HG03196 (cell line): Measurements from ENCODE around the gene NKAIN2.
"Not testable (repeated sequence)": the region's sequence is repeated elsewhere in the genome, so short reads cannot be mapped to it uniquely, and the experiment has no call there.

Experiments
- ATAC-seq: cut with Tn5 transposase; IDR thresholded peaks from one replicate; pipeline ENCODE4 v1.9.1; 2021; ENCODE audit not compliant: unreplicated experiment

Gene NKAIN2

GRCh38 chr6:124412657-124413056, 609.0 kb downstream of the NKAIN2 start:
- ATAC-seq = not testable (repeated sequence)

DNA sequence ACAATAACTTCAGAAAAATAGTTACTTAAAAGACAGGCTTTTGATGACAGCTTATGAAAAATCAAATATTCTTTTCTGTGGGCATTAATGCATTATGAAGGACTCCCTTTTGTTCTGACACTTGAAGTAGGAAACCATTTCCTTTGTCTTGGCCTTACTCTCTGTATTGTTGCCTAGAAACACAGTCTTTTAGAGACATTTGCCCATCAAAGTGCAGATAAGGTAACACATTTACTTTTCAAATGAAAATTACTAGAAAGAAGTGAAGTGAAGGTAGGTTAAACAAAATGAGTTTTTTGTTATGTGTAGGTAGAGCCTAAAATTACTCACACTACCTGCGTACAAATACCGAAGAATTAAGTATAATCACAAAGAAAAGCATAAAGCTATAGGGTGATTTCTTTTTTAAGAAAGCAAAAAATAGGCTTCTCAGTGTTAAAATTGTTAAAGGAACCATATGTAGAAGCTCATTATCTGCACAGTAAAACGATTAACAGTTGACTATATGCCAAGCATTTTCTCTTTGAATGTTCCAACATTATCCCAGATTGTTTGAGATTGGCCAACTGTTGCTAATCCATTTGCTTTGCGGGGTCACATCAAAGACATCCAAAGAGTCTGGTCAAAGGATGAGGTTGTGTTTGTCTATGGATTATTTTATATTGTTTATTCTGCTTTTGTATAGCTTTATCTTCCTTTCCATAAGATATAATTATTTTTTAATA, 616.6 kb downstream of the NKAIN2 start:
- no peak for ATAC-seq

DNA sequence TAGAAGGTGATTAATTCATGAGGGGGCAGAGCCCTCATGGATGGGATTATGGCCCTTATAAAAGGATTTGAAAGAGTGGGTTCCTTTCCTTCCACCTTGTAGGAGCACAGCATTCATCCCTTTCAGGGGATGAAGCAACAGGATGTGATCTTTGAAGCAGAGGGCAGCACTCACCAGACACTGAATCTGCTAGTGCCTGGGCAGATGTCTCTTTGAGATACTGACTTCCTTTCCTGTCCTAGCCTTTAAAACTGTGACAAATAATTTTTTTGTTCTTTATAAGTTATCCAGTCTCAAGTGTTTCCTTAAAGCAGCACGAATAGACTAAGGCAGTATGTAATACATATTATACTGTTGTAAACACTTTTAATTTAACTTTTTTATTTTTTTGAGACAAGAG, 620.0 kb downstream of the NKAIN2 start:
- ATAC-seq = no peak

- ATAC-seq = no peak
Observed at GRCh38 chr6:124430740-124431318, 627.2 kb downstream of the NKAIN2 start.

DNA sequence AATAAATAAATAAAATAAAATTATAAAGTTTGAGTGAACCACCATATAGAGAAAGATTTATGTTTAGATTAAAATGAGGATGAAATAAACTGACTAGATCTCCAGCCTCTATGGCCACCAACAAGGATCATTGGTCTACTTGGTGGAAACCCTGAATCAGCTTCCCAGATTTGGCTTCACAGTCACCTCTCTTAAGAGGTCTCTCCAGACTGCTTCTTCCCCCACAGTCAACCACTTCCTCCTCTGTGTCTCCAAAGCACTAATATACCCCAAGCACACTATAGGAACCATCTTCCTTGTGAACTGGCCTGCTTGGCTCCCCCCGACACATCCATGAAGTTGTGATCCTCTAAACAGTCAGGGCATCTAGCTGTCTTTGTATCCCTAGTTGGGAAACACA, 629.0 kb downstream of the NKAIN2 start:
- ATAC-seq = no peak

DNA sequence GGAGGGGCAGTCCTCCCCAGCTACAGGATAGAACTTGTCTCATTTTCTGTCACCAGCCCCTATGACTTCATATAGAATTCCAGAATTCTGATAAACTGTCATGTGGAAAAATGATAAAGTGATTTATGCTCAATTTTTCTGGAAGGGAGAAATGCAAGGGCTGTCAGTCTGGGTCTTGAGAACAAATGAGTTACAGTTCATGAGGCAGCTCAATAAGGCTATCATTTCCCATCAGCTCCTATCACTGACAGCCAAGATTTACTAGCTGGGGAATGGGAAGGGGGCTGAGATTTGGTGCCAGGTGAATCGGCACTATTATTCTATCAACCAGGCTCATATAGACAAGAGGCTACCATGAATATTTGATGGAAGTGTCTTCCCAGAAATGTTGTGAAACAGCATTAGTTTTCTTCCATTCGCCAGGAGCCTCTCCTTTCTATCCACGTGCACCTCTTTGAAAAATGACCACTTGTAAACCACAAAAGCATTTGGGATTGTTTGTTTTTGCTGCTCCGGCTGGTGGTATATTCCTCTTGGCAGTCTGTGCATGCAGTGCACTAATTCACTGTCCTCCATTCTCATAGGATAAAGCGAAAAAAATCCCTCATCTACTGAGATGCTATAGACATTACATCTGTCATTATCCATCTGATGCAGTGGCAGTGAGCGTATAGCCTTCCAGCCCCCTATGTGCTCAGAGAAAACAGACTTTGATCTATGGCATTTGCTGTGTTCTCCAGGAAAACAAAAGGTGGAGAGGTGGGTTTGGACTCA, 629.9 kb downstream of the NKAIN2 start:
- ATAC-seq = no peak

DNA sequence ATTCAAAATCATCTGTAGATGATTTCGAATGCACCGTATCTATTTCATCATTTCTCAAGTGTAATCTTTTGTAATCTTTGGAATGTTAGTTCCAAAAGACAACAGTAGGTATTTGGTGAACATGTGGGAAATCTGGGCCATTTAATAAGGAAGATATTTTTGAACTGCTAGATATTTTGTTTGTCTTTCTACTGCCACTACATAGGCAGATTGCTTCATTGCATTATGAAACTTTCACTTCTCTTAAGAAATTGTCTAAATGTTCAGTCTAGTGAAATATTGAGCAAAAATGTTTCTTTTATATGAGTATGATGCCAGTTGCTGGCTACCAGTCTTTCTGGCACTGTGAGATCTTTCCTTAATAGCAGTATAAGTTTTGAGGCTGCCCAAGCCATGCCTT, 630.8 kb downstream of the NKAIN2 start:
- ATAC-seq = no peak

DNA sequence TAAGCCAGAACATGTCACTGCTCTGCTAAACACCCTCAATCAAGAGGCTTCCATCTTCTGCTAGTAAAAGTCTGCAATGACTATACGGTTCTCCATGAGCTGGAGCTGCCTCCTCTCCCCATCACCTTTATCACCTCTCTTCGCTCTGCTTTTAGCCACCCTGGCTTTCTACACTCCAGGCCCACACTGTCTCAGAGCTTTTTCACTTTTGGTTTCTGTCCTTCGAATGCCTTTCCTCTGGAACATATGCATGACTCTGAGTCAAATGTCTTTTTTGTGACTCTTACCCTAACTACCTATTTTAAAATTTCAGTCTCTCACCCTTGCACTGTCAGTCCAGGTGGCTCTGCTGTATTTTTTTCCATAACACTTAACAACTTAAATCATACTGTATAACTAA, 633.1 kb downstream of the NKAIN2 start:
- ATAC-seq = no peak

DNA sequence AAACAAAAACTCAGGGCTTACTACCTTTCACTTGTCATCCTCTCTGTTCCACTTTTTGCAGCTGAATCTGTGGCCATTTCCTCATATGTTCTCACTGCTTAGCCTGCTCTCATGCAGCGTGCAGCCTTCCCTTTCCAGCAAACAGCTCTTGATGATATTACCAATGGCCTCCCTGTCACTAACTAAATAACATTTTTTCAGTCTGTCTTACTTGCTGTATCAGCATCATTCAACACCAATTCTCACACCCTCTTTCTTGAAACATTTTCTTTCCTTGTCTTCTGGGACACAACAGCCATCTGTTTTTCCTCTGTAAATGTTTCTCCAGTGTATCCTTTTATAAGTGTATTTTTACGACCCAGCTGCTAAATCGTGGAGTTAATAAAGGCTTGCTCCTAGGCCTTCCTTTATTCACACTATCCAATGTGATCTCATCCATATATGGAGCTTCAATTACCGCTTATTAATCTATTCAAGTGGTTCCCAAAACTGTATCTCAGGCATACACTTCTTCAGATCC, 634.9 kb downstream of the NKAIN2 start:
- ATAC-seq = no peak

DNA sequence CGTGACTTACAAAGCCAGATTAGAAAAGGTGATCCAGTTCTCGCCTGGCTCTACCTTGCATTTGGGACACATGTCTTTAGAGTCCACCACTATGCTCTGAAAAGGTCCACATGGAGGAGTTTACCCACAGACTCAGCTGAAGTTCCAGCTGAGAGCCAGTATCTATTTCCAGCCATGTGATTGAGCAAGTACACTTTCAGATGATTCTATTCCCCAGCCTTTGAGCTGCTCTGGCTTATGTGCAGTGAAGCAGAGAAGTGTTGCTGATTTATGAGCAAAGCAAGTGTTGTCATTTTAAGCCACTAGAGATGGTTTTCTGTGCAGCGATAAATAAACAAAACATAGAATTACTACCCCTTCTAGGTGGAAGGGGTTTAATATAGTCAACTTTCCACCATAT, 637.8 kb downstream of the NKAIN2 start:
- no peak for ATAC-seq

GRCh38 chr6:124443541-124443940, 639.9 kb downstream of the NKAIN2 start:
- ATAC-seq = no peak

- ATAC-seq = no peak
Observed at GRCh38 chr6:124445581-124445980, 641.9 kb downstream of the NKAIN2 start.

- ATAC-seq = no peak
Observed at GRCh38 chr6:124446961-124447360, 643.3 kb downstream of the NKAIN2 start.

DNA sequence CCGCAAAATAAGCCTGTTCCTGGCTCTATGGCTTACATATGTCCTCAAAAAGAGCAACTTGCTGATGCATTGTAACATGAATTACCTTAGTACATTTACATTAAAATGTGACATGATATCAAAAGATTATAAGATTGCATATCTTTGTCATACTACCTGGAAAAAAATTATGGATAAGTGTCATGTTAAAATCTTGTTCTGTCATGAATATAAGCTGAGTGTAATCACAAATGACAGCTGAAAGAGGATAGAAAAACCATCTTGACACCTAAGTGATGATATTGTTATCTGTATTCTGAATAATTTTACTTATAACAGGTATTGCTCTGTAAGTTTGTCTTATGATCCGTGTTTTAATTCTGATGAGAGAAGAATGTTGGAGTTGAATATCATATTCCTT, 655.6 kb downstream of the NKAIN2 start:
- no peak for ATAC-seq

- no peak for ATAC-seq
Observed at GRCh38 chr6:124462750-124463149, 659.1 kb downstream of the NKAIN2 start.

DNA sequence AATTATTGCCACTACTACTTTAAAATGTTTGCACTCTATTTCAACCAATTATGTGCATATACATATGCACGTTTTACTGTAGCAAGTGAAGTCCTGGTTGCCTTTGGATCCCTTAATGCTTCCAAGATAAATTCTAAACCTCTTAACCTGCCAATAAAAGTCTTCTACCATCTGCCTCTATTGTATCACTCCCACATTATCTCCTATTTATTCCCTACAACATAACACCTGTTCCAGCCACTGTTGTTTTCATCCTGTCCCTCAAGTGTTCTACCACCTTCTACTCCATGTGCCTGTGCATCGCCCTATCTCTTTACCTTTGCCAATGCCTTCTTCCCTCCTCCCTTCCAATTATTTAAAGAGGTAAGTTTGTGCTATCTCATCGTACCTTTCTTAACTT, 659.6 kb downstream of the NKAIN2 start:
- no peak for ATAC-seq

DNA sequence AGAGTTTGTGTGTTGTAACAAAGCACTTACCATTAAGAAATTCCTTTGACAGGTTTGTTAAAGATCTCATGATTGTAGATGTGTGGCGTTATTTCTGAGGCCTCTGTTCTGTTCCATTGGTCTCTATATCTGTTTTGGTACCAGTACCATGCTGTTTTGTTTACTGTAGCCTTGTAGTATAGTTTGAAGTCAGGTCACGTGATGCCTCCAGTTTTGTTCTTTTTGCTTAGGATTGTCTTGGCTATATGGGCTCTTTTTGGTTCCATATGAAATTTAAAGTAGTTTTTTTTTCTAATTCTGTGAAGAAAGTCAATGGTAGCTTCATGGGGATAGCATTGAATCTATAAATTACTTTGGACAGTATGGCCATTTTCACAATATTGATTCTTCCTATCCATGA, 660.9 kb downstream of the NKAIN2 start:
- ATAC-seq = not testable (repeated sequence)

GRCh38 chr6:124466949-124467348, 663.3 kb downstream of the NKAIN2 start:
- no peak for ATAC-seq

GRCh38 chr6:124467366-124467765, 663.7 kb downstream of the NKAIN2 start:
- ATAC-seq = no peak

GRCh38 chr6:124470803-124471202, 667.1 kb downstream of the NKAIN2 start:
- ATAC-seq = no peak

DNA sequence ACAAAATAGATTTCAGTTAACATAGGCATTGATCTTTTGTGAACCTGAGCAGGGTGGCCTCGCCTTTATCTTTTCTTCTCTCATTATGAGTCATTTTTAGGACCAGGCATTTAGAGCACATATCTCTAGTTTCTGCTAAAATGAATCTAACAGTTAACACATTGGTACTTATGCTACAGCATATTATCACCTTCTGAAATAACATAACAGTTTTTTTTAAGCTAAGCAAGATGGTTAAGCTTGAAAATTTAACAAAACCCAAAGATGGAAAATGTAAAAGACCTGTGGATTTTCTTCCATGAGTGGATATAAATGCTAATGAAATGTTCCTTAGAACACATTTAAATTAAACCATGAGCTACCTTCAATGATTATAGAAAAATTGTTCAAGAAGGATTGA, 671.5 kb downstream of the NKAIN2 start:
- ATAC-seq = no peak

GRCh38 chr6:124478906-124479305, 675.2 kb downstream of the NKAIN2 start:
- ATAC-seq = no peak
